CD4-positive, alpha-beta T cell treated with Interleukin-6 for 4 hours (primary cell): ENCODE measurements around the gene SERGEF.

Source experiments
- DNase-seq: peaks from one replicate; pipeline ENCODE4 v3.0.0-alpha.2; 2020; ENCODE audit warnings: mixed read lengths

SERGEF gene

DNA sequence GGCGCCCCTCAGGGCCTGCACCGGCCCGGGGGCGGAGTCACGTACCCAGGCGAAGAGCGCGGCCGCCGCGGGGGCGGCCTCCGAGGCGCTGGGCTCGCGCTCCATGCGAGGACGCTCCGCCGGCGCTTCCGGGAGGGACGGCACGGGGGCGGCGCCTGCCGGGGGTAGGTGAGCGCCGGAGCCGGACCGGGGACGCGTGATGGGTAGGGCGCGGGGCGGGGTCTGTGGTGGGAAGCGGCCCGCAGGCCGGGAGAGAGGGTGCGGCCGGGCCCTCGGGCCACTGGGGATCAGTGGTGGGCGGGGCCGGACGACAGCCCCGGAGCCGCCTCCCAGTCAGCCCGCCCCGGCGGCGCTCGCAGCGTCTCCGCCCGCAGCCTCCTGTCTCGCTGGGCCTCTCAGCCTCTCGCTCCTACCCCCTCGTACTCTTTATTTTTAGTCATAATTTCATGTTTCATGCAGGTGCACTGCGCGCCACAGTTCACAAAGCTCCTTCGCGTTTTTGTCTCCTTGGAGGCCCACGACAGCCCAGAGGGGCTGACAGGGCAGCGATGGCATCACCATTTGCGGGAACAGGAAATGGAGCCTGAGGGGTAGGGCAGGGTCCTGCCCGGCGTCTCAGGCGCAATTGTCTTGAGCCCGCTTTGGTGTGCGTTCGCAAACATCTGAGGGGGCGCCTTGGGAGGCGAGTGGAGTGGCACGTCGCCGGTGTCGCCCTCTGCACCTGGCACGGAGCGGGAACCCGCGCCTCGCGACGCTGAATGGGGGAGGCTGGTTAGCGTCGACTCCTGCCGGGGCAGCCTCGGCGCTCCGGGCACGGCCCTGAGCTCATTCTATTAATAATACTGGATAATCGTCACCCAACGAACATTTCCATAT, at the start of gene SERGEF:
SERGEF (minus strand) TSS at position 142 of the 876 bp plus-strand sequence; CDS start at position 105, 37 bp downstream.
- peak; percentile 98 for DNase-seq

GRCh38 chr11:18061351-18061750, 48.5 kb upstream of the SERGEF start:
- no peak for DNase-seq

GRCh38 chr11:18056561-18057181, 43.8 kb upstream of the SERGEF start:
- DNase-seq, result no peak

DNA sequence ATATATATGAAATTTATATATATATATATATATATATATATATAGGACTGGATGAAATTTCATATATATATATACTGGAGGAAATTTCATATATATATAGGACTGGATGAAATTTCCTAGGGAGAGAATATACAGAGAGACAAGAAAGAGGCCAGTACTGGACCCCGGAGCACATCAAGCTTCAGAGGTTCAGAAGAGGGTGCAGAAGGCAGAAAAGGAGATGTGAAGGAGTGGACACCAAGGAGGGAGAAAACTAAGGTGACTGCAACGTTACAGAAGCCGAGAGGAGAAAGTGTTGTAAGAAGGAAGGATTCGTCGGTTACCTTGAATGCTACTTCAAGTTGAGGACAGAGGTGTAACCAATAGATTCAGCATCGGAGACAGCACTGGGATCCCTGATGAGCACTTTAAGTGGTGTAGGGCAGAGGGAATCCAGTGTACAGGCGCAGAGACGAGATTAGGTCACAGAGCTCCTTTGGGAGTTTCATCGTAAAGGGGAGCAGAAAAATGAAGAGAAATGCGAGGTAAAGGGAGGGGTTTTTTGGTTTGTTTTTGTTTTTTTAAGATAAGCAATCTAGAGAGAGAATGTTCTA, 41.8 kb upstream of the SERGEF start:
- no peak for DNase-seq

- no peak for DNase-seq
Measured at GRCh38 chr11:18050848-18051247, 38.0 kb upstream of the SERGEF start.

GRCh38 chr11:18046116-18046777, 33.4 kb upstream of the SERGEF start, which contains the start of gene TPH1:
Gene TPH1 (minus strand): TSS chr11:18046269. CDS start chr11:18040762, 5,507 bp downstream.
- DNase-seq, result no peak

GRCh38 chr11:18036456-18036855, 23.6 kb upstream of the SERGEF start:
- DNase-seq, result no peak

DNA sequence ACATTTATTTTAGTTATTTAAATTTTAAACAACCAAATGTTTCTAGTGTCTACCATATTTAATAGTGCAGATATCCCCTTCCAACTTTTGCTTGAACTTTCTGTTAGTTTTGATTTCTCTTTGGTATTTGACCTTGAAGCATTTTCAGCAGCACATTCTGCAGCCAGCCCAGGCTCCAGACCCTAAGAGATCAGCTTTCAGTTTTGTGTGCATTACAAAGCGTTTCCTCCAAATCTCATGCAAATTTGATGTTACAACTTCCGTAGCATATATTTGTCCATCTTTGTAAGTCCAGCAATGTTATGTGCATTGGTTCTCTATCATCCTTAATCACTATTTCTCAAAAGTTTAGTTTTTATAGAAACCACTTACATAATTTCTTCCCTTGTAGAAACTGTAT, 14.6 kb upstream of the SERGEF start:
- DNase-seq, result no peak

DNA sequence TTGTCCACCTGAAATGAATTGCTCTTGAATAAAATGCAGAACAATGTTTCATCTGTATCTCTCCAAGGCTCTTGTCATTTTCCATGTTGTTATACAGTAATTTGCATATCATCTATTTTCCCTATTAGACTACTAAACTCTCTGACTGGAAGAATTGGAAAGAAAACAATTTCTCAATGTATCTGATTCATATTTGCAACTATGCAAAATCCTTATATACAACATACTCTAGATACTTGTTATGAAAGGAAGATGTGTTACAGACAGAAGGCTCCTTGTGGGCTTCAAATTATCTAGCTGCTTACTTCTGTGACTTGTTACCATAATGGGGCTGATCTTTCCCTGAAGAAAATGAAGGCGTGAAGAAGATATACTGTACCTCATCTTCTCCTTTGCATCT, 9.6 kb upstream of the SERGEF start:
- DNase-seq, result no peak

GRCh38 chr11:18019650-18020049, 6.8 kb upstream of the SERGEF start:
- DNase-seq, result no peak

GRCh38 chr11:18016789-18017188, 3.9 kb upstream of the SERGEF start:
- no peak for DNase-seq

DNA sequence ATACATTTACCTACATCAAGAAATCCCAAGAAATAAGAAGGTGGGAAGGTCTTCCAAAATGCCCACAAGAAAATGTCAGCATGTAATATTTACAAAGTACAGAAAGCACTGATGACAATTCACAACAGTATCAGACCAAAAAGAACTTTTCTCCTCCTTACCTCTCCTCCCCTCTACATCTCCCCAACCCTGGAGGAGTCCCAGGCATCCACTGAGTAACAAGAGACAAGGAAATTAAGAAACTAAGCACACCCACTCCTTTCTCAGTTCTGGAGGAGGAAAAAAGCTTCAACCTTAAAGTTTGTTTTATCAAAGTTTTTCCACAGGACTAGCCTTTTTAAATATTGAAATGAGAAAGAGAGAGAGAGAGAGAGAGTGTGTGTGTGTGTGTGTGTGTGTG, 2.0 kb upstream of the SERGEF start:
- DNase-seq, result no peak

- DNase-seq, result peak; percentile 10
Measured at GRCh38 chr11:18013790-18014507, 1.1 kb upstream of the SERGEF start.

GRCh38 chr11:18012122-18012905, 533 bp downstream of the SERGEF start:
- peak; percentile 13 for DNase-seq

DNA sequence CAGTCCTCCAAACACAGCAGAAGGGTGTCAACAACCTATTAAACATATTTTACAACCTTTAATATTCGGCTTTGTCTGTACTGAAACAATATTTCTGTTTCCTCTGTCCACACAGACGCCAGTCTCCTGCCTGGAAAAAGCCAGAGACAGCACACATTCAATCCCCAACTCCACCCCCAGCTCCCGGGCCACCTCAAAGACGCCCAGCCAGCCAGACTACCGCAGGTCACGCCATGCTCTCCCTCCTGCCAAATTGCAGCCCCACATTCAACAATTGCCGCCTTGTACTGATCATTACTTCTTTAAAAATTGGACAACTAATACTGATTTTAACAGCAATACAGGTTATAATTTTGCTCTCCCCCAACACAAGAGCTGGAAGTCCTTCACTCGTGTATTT, 1.2 kb downstream of the SERGEF start:
- DNase-seq, result no peak

- no peak for DNase-seq
Measured at GRCh38 chr11:18010977-18011586, 1.8 kb downstream of the SERGEF start.

DNA sequence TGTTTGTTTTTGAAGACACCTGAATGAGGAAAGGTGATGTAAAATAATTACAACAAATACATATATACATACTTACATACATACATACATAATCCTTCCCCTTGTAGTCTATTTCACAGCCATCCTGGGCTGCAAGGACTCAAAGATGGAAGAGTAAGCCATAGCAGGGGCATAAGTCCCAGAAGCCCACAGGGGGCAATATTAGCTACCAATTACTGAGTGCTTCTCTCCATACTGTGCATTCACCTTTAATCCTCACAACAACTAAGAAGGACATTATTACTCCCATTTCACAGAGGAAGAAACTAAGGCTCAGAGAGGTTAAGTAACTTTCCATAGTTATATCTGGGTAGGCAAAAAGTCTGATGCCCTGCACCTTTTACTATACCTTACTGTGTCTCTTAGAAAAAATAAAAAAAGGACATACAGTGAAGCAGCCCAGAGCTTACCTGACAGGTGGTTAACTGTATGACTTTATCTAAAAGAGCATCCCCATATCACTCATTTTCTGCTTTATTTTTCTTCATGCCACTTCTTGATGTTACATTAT, 2.7 kb downstream of the SERGEF start:
- DNase-seq, result peak; percentile 17

GRCh38 chr11:18005376-18006129, 7.3 kb downstream of the SERGEF start:
- DNase-seq, result no peak

GRCh38 chr11:18001191-18001590, 11.7 kb downstream of the SERGEF start:
- no peak for DNase-seq

- no peak for DNase-seq
Measured at GRCh38 chr11:18000760-18001159, 12.1 kb downstream of the SERGEF start.
